Measurements from ENCODE around the gene PFKFB3.

DNA sequence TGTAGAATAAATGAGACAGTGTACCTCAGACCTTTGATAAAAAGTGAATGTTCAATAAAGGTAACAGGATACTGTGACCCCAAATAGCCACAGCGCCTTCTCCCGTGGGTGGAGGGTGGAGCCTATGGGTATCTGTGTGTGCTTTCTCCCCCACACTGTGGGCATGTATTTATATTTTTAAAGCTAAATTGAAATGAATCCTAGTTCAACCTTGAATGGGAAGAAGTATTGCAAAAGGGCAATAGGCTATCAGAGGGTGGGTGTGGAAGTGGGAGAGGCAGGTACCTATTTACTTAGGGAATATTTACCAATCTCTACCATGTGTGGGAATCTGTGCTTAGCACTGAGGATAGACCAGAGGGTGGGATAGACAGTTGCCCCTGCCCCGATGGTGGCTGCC is 68.9 kb downstream of the PFKFB3 start:
- TF ChIP-seq EZH2 (IDR thresholded peaks at IDR 0.05; ENCODE audit: insufficient read depth, poor library complexity, severe bottlenecking): no peak
- no peak for TF ChIP-seq EZH2phosphoT487 (IDR thresholded peaks at IDR 0.05; ENCODE audit: insufficient read depth, low read depth)
